Medulla oblongata (tissue), 1 donor: ENCODE measurements around the gene C1QTNF7.
A peak's percentile ranks its signal among the peaks of the same experiment; 100 is the strongest.

Experiments used
- DNase-seq: peaks from one replicate; pipeline ENCODE4 v3.0.0-alpha.2; 2015; ENCODE audit errors: extremely low spot score

Gene C1QTNF7

GRCh38 chr4:15457406-15458201 is 29.8 kb downstream of the C1QTNF7 start:
- DNase-seq = peak; percentile 83

DNA sequence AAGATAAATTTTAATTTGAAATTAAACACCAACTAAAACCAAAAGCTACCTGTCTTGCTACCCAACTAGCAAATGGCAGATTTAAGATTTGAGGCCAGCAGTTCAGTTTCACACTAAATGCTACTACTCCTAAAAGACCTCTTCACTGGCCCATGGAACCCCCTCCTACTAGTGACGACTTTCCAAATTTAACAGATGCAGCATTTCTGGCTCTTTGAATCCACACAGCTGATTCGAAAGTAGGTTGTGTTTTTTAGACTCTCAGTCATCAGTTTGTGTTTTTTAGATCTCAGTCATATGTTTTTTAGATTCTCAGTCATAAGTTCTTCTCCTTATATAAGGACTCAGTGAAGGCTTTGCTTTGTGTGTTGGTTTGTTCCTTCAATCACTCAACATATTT is 30.8 kb downstream of the C1QTNF7 start:
- DNase-seq = no peak

DNA sequence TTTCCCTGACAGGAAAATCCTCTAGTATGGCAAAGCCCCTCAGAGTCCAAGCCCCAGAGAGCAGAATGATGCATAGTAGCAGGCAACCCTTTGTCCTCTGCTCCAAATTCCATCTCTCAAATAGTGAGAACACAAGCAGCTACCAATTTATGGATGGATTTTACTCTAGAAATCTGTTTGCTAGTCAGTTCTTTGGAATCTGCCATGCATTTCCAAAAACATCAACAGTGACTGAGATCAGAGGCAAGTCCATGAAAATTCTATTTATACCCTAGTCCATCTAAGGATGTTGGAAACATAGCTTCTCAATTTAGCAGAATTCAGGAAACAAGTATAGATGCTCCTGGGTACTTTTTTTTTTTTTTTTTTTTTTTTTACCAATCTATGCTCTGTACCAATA is 31.9 kb downstream of the C1QTNF7 start:
- no peak for DNase-seq

- DNase-seq = no peak
Measured at GRCh38 chr4:15466596-15466995, 38.8 kb downstream of the C1QTNF7 start.

DNA sequence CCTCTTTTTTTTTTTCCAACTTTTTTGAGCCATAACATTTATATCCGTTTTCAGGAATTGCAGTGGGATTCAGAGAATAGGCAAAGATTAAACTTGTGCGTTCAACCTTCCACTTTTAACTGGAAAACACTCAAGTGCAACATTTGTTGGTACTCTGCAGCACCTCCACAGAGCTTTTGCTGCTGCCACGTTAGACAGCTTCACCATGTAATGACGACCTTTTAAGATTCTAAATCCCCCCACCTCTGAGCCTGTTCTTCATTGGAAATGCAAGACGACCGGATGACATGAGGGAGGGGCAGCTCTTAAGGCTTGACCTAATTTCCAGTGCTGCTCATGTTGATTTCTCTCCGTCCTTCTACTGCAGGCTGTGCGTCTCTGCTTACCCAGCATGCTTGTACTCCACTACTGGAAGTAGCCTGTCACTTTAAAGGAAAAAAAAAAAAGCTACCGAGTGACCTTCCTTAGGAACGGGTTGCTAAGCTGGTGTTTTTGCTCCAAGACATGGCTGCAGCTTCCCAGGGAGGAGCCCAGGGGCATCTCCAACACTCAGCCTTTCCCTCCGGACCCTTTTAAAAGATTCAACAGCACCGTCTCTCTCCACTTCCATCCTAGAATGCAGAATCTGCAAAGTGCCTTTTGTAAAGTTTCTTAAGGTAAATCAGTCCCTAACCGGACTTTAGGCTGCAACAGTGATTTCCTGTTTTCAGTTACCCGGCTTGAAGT is 41.7 kb downstream of the C1QTNF7 start, which contains the start of gene CC2D2A:
TSS of gene CC2D2A (plus strand) at position 481 of the 726 bp plus-strand sequence. CDS start 6,051 bp downstream, outside the sequence.
- DNase-seq = peak; percentile 43

- peak; percentile 21 for DNase-seq
Measured at GRCh38 chr4:15470128-15470475, 42.3 kb downstream of the C1QTNF7 start.

DNA sequence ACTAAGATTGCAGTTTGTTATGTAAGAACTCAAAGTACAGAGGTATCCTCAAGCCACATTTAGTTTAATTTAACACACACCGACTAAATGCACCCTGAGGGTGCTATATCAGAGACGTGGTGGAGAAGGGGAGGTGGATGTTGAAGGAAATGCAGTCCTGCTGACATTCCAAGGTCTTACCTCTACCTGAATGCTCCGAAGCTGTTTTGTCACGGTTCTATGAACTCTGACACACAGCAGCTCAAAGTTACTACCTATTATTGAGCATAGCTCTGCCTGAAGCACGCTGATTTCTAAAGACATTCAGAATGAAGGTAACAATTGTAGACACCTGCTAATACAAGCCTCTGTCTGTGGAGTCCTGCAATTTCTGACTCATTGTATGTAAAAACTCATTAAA is 48.6 kb downstream of the C1QTNF7 start:
- DNase-seq = no peak

- DNase-seq = no peak
Measured at GRCh38 chr4:15478724-15479088, 50.9 kb downstream of the C1QTNF7 start.

- DNase-seq = peak; percentile 94
Measured at GRCh38 chr4:15479089-15479912, 51.5 kb downstream of the C1QTNF7 start.

DNA sequence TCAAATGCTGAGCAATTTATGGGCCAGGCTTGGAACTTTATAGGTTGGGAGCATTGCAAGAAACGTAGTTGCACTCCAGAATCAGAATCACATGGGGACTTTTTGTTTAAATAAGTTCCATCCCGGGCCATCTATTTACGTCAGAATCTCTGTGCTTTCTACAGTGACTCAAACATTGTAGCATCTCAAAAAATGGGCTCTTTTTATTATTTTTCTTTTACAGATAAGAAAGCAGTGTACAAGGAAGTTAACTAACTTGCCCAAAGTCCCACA is 52.0 kb downstream of the C1QTNF7 start:
- DNase-seq = no peak

DNA sequence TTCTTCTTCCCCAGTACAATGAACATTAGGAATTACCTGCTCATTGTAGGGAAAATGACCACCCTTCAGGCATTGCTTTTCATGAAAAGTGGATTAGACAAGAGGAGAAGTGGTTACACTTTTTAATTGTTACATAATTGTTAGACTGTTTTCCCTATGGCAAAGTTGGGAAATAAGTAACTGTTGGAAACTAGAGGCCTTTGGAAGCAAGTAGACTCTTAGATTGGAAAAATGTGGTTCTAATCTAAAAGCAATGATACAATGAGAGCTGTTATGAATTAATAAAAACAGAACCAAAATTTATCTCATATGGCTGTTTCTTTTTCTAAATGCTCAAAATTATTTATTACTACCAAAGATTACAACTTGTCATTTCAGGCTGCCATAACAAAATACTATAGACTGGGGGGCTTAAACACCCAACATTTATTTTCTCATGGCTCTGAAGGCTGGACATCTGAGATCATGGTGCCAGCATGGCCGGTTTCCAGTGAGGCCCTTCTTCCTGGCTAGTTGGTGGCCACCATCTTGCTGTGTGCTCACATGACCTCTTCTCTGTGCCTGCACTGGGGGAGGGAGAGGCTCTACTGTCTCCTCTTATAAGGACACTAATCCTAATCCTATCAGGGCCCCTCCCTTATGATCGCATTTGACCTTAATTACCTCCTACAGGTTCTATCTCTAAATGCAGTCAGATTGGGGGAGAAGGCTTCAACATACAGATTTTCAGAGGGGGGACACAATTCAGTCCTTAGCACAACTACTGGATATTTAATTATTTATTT is 54.3 kb downstream of the C1QTNF7 start:
- no peak for DNase-seq

- DNase-seq = no peak
Measured at GRCh38 chr4:15482842-15483241, 55.0 kb downstream of the C1QTNF7 start.

DNA sequence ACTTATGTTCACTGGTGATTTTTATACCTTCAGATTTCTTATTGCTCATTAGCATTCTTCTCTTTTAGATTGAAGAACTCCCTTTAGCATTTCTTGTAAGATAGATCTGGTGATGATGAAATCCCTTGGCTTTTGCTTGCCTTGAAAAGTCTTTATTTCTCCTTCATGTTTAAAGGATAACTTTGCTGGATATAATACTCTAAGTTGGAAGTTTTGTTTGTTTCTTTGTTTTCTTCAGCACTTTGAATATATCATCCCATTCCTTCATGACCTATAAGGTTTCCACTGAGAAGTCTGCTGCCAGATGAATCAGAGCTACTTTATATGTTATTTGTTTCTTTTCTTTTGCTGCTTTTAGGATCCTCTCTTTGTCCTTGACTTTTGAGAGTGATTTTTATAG is 60.3 kb downstream of the C1QTNF7 start:
- no peak for DNase-seq

DNA sequence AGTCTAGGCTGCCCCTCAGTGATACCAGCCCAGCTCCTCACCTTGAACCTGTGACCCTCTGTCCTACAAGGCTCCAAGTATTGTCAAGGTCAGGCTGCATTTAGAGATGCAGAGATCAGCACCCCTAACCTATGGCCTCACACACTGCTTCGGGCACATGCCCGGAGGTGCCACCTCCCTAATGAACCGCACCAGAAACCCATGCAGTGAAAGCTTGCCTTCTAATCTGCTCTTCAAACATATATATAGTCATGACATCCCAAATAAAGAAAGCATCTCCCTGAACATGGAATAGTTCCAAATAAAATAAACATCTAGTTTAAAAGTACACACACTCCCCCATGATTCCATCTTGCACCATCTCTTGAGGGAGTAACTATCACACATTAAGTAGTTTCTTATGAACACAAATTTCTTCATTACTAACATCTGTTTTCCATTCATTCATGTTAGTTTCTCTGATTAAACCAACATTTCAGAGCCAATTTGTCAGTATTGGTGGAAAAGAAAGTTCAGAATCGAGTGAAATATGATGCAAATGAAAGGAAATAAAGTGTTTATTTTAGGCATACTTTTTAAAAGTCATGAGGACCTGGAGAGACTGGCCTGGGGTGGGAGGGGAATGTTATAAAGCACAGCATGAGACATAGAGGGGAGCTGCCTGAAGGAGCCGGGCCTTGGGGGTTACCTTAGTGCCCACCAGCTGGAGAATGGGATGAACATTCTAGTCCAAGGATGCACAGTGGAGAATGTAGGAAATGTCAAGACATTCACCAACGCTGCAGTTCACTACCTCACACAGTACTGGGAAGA is 61.0 kb downstream of the C1QTNF7 start:
- DNase-seq = no peak

- DNase-seq = no peak
Measured at GRCh38 chr4:15489551-15489950, 61.7 kb downstream of the C1QTNF7 start.

DNA sequence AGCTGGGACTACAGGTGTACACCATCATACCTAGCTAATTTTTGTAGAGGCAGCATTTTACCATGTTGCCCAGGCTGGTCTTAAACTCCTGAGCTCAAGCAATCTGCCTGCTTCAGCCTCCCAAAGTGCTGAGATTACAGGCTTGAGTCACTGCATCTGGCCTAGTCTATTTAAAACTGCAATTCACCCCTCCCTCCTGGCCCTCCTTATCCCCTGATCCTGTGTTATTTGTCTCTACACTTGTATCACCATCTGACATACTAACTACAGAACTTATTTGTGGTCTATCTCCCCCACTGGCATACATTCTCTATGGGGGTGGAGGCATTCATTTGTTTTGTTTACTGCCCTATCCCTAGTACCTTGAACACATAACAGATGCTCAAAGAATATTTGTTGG is 65.6 kb downstream of the C1QTNF7 start:
- no peak for DNase-seq

GRCh38 chr4:15495621-15496020 is 67.8 kb downstream of the C1QTNF7 start:
- DNase-seq = no peak
